GM18519 (cell line): Measurements from ENCODE around the gene RPAP3.

Source experiments
- ATAC-seq: cut with Tn5 transposase; IDR thresholded peaks from one replicate; pipeline ENCODE4 v1.9.1; 2021; ENCODE audit warnings: mild to moderate bottlenecking, moderate library complexity; ENCODE audit not compliant: unreplicated experiment, low FRiP score

RPAP3 gene

GRCh38 chr12:47614521-47614920 lies 91.3 kb downstream of the RPAP3 start:
- no peak for ATAC-seq

DNA sequence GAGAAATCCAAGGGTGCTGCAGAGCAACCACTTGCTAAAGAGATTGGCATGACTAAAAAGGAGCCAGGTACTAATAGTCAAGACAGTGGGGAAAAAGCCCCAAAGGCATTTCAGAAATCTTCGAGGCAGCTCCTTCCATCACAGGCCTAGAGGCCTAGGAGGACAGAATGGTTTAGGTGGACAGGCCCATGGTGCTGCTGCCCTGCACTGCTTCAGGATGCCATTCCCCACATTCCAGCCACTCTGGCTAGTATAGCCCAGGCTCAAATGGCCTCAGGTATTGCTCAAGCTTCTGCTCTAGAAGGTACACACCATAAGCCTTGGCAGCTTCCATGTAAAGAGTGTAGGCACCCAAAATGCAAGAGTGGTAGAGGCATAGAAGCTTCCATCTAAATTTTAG lies 92.9 kb downstream of the RPAP3 start:
- ATAC-seq, result no peak

DNA sequence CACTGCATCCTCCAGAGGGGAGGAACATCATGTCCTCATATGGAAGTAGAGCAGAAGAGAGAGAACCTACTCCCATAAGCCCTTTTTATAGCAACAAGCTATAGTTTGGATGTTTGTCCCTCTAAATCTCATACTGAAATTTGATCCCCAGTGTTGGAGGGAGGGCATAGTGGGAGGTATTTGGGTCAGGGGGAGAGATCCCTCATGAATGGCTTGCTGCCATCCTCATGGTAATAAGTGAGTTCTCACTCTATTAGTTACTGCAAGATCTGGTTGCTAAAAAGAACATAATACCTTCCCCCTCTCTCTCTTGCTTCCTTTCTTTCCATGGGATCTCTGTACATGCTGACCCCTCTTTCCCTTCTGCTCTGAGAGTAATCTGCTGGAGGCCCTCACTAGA lies 93.9 kb downstream of the RPAP3 start:
- ATAC-seq, result no peak
